ENCODE results near the gene REPS1. TPM values are rescaled to one million over a fixed set of nuclear protein-coding genes. Genes with fewer than 3 reads are reported as not detected.
A peak's percentile ranks its signal among the peaks of the same experiment; 100 is the strongest.

Gene REPS1
- total and polyA plus RNA-seq, 4 donors = 56.1 to 107 (median 103) TPM

- 100% methylated on average over 1 of the region's 3 CpGs for WGBS (ENCODE audit: insufficient coverage)
- Histone ChIP-seq H3K4me3 (ENCODE audit: low read depth, low read length) (no peak overlapping the region), H3K9me3 (ENCODE audit: control insufficient read depth, insufficient read depth, low read length) (no peaks in the 10 kb centered on the region), H3K27ac (ENCODE audit: low read depth, low read length) (no peak overlapping the region), H3K36me3 (ENCODE audit: control insufficient read depth, insufficient read depth, low read length) (no peaks in the 10 kb centered on the region), H3K4me1 (ENCODE audit: control insufficient read depth, insufficient read depth, low read length) (no peaks in the 10 kb centered on the region), H3K27me3 (ENCODE audit: control insufficient read depth, insufficient read depth, low read length) (no peaks in the 10 kb centered on the region)
- DNase-seq (ENCODE audit: low read depth in 4 of 6, low spot score in 6 of 6) = no peak
Observed at GRCh38 chr6:138963119-138963518, 24.9 kb downstream of the REPS1 start.

- no peaks in the 10 kb centered on the region for H3K27me3 ChIP-seq (ENCODE audit: control insufficient read depth, insufficient read depth, low read length)
- no peak overlapping the region for H3K4me3 ChIP-seq (ENCODE audit: low read depth, low read length)
- H3K27ac ChIP-seq (ENCODE audit: low read depth, low read length) = no peak overlapping the region
- no peaks in the 10 kb centered on the region for H3K9me3 ChIP-seq (ENCODE audit: control insufficient read depth, insufficient read depth, low read length)
- H3K36me3 ChIP-seq (ENCODE audit: control insufficient read depth, insufficient read depth, low read length) = no peaks in the 10 kb centered on the region
- H3K4me1 ChIP-seq (ENCODE audit: control insufficient read depth, insufficient read depth, low read length) = no peaks in the 10 kb centered on the region
- no peak for DNase-seq (ENCODE audit: low read depth in 4 of 6, low spot score in 6 of 6)
- no CpG with 5 or more reads among the region's 3 CpGs for WGBS (ENCODE audit: insufficient coverage)
Observed at GRCh38 chr6:138959521-138959920, 28.5 kb downstream of the REPS1 start.

GRCh38 chr6:138958595-138958994 lies 29.5 kb downstream of the REPS1 start:
- Histone ChIP-seq H3K9me3 (ENCODE audit: control insufficient read depth, insufficient read depth, low read length) (no peaks in the 10 kb centered on the region), H3K4me1 (ENCODE audit: control insufficient read depth, insufficient read depth, low read length) (no peaks in the 10 kb centered on the region), H3K27ac (ENCODE audit: low read depth, low read length) (no peak overlapping the region), H3K36me3 (ENCODE audit: control insufficient read depth, insufficient read depth, low read length) (no peaks in the 10 kb centered on the region), H3K4me3 (ENCODE audit: low read depth, low read length) (no peak overlapping the region), H3K27me3 (ENCODE audit: control insufficient read depth, insufficient read depth, low read length) (no peaks in the 10 kb centered on the region)
- DNase-seq (ENCODE audit: low read depth in 4 of 6, low spot score in 6 of 6) = no peak
- WGBS (ENCODE audit: insufficient coverage) = no CpG with 5 or more reads among the region's 1 CpG

- WGBS (ENCODE audit: insufficient coverage) = no CpG with 5 or more reads among the region's 2 CpGs
- H3K9me3 ChIP-seq (ENCODE audit: control insufficient read depth, insufficient read depth, low read length) = no peaks in the 10 kb centered on the region
Observed at GRCh38 chr6:138957903-138958302, 30.1 kb downstream of the REPS1 start.

GRCh38 chr6:138957484-138957883 lies 30.6 kb downstream of the REPS1 start:
- Histone ChIP-seq H3K9me3 (ENCODE audit: control insufficient read depth, insufficient read depth, low read length) (no peaks in the 10 kb centered on the region), H3K36me3 (ENCODE audit: control insufficient read depth, insufficient read depth, low read length) (no peaks in the 10 kb centered on the region), H3K27ac (ENCODE audit: low read depth, low read length) (no peak overlapping the region), H3K4me3 (ENCODE audit: low read depth, low read length) (no peak overlapping the region), H3K27me3 (ENCODE audit: control insufficient read depth, insufficient read depth, low read length) (no peaks in the 10 kb centered on the region), H3K4me1 (ENCODE audit: control insufficient read depth, insufficient read depth, low read length) (no peaks in the 10 kb centered on the region)
- peak in 1 of 6 donors; percentile 46 for DNase-seq (ENCODE audit: low read depth in 4 of 6, low spot score in 6 of 6)
- no CpG with 5 or more reads among the region's 2 CpGs for WGBS (ENCODE audit: insufficient coverage)

More at GRCh38 chr6:138957903-138958302, 30.1 kb downstream of the REPS1 start:
- no peaks in the 10 kb centered on the region for H3K36me3 ChIP-seq (ENCODE audit: control insufficient read depth, insufficient read depth, low read length)
- H3K27ac ChIP-seq (ENCODE audit: low read depth, low read length) = no peak overlapping the region
- H3K4me3 ChIP-seq (ENCODE audit: low read depth, low read length) = no peak overlapping the region
- H3K4me1 ChIP-seq (ENCODE audit: control insufficient read depth, insufficient read depth, low read length) = no peaks in the 10 kb centered on the region
- no peak for DNase-seq (ENCODE audit: low read depth in 4 of 6, low spot score in 6 of 6)
- no peaks in the 10 kb centered on the region for H3K27me3 ChIP-seq (ENCODE audit: control insufficient read depth, insufficient read depth, low read length)

- no peaks in the 10 kb centered on the region for H3K4me1 ChIP-seq (ENCODE audit: control insufficient read depth, insufficient read depth, low read length)
- H3K27ac ChIP-seq (ENCODE audit: low read depth, low read length) = no peak overlapping the region
- H3K27me3 ChIP-seq (ENCODE audit: control insufficient read depth, insufficient read depth, low read length) = no peaks in the 10 kb centered on the region
- no peak overlapping the region for H3K4me3 ChIP-seq (ENCODE audit: low read depth, low read length)
- H3K9me3 ChIP-seq (ENCODE audit: control insufficient read depth, insufficient read depth, low read length) = no peaks in the 10 kb centered on the region
- WGBS (ENCODE audit: insufficient coverage) = 60% methylated on average over 1 of the region's 3 CpGs
- DNase-seq (ENCODE audit: low read depth in 4 of 6, low spot score in 6 of 6) = no peak
- no peaks in the 10 kb centered on the region for H3K36me3 ChIP-seq (ENCODE audit: control insufficient read depth, insufficient read depth, low read length)
Observed at GRCh38 chr6:138956244-138956924, 31.7 kb downstream of the REPS1 start.

- Histone ChIP-seq H3K27ac (ENCODE audit: low read depth, low read length) (no peak overlapping the region), H3K4me1 (ENCODE audit: control insufficient read depth, insufficient read depth, low read length) (no peaks in the 10 kb centered on the region), H3K36me3 (ENCODE audit: control insufficient read depth, insufficient read depth, low read length) (no peaks in the 10 kb centered on the region), H3K27me3 (ENCODE audit: control insufficient read depth, insufficient read depth, low read length) (no peaks in the 10 kb centered on the region), H3K4me3 (ENCODE audit: low read depth, low read length) (no peak overlapping the region), H3K9me3 (ENCODE audit: control insufficient read depth, insufficient read depth, low read length) (no peaks in the 10 kb centered on the region)
- no peak for DNase-seq (ENCODE audit: low read depth in 4 of 6, low spot score in 6 of 6)
Observed at GRCh38 chr6:138955262-138955661, 32.8 kb downstream of the REPS1 start.

- no CpG with 5 or more reads among the region's 1 CpG for WGBS (ENCODE audit: insufficient coverage)
- H3K27me3 ChIP-seq (ENCODE audit: control insufficient read depth, insufficient read depth, low read length) = no peaks in the 10 kb centered on the region
- no peak overlapping the region for H3K4me3 ChIP-seq (ENCODE audit: low read depth, low read length)
- no peaks in the 10 kb centered on the region for H3K36me3 ChIP-seq (ENCODE audit: control insufficient read depth, insufficient read depth, low read length)
- no peaks in the 10 kb centered on the region for H3K9me3 ChIP-seq (ENCODE audit: control insufficient read depth, insufficient read depth, low read length)
- H3K4me1 ChIP-seq (ENCODE audit: control insufficient read depth, insufficient read depth, low read length) = no peaks in the 10 kb centered on the region
- no peak overlapping the region for H3K27ac ChIP-seq (ENCODE audit: low read depth, low read length)
- DNase-seq (ENCODE audit: low read depth in 4 of 6, low spot score in 6 of 6) = no peak
Observed at GRCh38 chr6:138953451-138953850, 34.6 kb downstream of the REPS1 start.

- Histone ChIP-seq H3K4me3 (ENCODE audit: low read depth, low read length) (no peak overlapping the region), H3K4me1 (ENCODE audit: control insufficient read depth, insufficient read depth, low read length) (no peaks in the 10 kb centered on the region), H3K27me3 (ENCODE audit: control insufficient read depth, insufficient read depth, low read length) (no peaks in the 10 kb centered on the region), H3K27ac (ENCODE audit: low read depth, low read length) (no peak overlapping the region), H3K36me3 (ENCODE audit: control insufficient read depth, insufficient read depth, low read length) (peaks cover 4% of the 10 kb centered on the region), H3K9me3 (ENCODE audit: control insufficient read depth, insufficient read depth, low read length) (no peaks in the 10 kb centered on the region)
- no peak for DNase-seq (ENCODE audit: low read depth in 4 of 6, low spot score in 6 of 6)
- no CpG with 5 or more reads among the region's 1 CpG for WGBS (ENCODE audit: insufficient coverage)
Observed at GRCh38 chr6:138948546-138949179, 39.4 kb downstream of the REPS1 start.

GRCh38 chr6:138948004-138948403 lies 40.0 kb downstream of the REPS1 start:
- Histone ChIP-seq H3K27me3 (ENCODE audit: control insufficient read depth, insufficient read depth, low read length) (no peaks in the 10 kb centered on the region), H3K4me3 (ENCODE audit: low read depth, low read length) (no peak overlapping the region), H3K4me1 (ENCODE audit: control insufficient read depth, insufficient read depth, low read length) (no peaks in the 10 kb centered on the region), H3K9me3 (ENCODE audit: control insufficient read depth, insufficient read depth, low read length) (no peaks in the 10 kb centered on the region), H3K27ac (ENCODE audit: low read depth, low read length) (no peak overlapping the region), H3K36me3 (ENCODE audit: control insufficient read depth, insufficient read depth, low read length) (peaks cover 4% of the 10 kb centered on the region)
- no peak for DNase-seq (ENCODE audit: low read depth in 4 of 6, low spot score in 6 of 6)
- no CpG with 5 or more reads among the region's 2 CpGs for WGBS (ENCODE audit: insufficient coverage)
